AG04450 (cell line): ENCODE measurements around the gene PRRC1. TPM values are rescaled to one million over a fixed set of nuclear protein-coding genes. Genes with fewer than 3 reads are reported as not detected.

Source experiments
- CTCF ChIA-PET: fragments of 300-600, 350-600 bp; formaldehyde crosslinking; extraction: SDS; loops from one replicate; lab custom pipeline; 2022; ENCODE audit warnings: antibody characterized with exemption, inconsistent platforms; lab: Charles Lee
- POLR2A ChIA-PET: fragments of 350-600 bp; formaldehyde crosslinking; extraction: SDS; loops from one replicate; lab custom pipeline; 2021; ENCODE audit warnings: antibody characterized with exemption, inconsistent platforms; lab: Yijun Ruan, JAX
- DNase-seq: peaks from one replicate; pipeline ENCODE4 v3.0.0-alpha.2; 2011; ENCODE audit warnings: low read depth, low spot score
- H3K27ac ChIP-seq: one replicate; pipeline ENCODE4 v1.5.1; 2012; ENCODE audit warnings: low read depth, low read length, control low read depth
- H3K27me3 ChIP-seq: one replicate; pipeline ENCODE4 v1.6.0; 2012; ENCODE audit warnings: low read length; ENCODE audit not compliant: control insufficient read depth, insufficient read depth
- H3K4me3 ChIP-seq: 2 replicates; pipeline ENCODE4 v1.5.1; 2011; ENCODE audit warnings: mild to moderate bottlenecking, low read depth, low read length, control low read depth
- H3K9me3 ChIP-seq: 2 replicates; pipeline ENCODE4 v1.5.1; 2012; ENCODE audit warnings: low read length; ENCODE audit not compliant: control insufficient read depth, insufficient read depth
- CTCF ChIP-seq: IDR thresholded peaks from 2 replicates; pipeline ENCODE4 v1.5.1; 2011; ENCODE audit warnings: low read depth, low read length, control low read depth, inconsistent platforms
- polyA plus RNA-seq: library from polyadenylated mRNA; depleted of rRNA; stranded (reverse); fragments of >200 nt; gene quantifications from 2 replicates; pipeline ENCODE4 v1.2.3, GENCODE V29; 2011

The PRRC1 gene
- polyA plus RNA-seq, 1 experiment, result 120 TPM

- Histone ChIP-seq H3K4me3 (no peak overlapping the region), H3K9me3 (no peaks in the 10 kb centered on the region), H3K27ac (no peak overlapping the region), H3K27me3 (no peaks in the 10 kb centered on the region)
- no peak for DNase-seq
- ChIA-PET POLR2A (no interaction called here), CTCF (interaction anchor here (0.9 to 1.5 kb wide), 2 partner anchors 13 to 14 kb away, joined by 3 to 9 read pairs; no protein-coding TSS in a partner anchor)
- TF ChIP-seq CTCF, result no peak
These were observed 33.4 kb downstream of the PRRC1 start for GRCh38 chr5:127550652-127551409.

GRCh38 chr5:127551410-127552041 lies 34.1 kb downstream of the PRRC1 start:
- TF ChIP-seq CTCF, result no peak
- H3K9me3 ChIP-seq, result no peaks in the 10 kb centered on the region
- H3K27ac ChIP-seq, result no peak overlapping the region
- POLR2A ChIA-PET, result no interaction called here
- no peaks in the 10 kb centered on the region for H3K27me3 ChIP-seq
- H3K4me3 ChIP-seq, result no peak overlapping the region
- no peak for DNase-seq
- CTCF ChIA-PET, result interaction anchor here (0.9 kb wide), 1 partner anchor 12 kb away, joined by 3 read pairs; no protein-coding TSS in a partner anchor

- Histone ChIP-seq H3K27me3 (no peaks in the 10 kb centered on the region), H3K27ac (no peak overlapping the region), H3K4me3 (no peak overlapping the region), H3K9me3 (no peaks in the 10 kb centered on the region)
- no peak for DNase-seq
- CTCF ChIA-PET, result no interaction called here
- POLR2A ChIA-PET, result no interaction called here
- no peak for TF ChIP-seq CTCF
These were observed 38.4 kb downstream of the PRRC1 start for GRCh38 chr5:127555826-127556225.

GRCh38 chr5:127556609-127557334 lies 39.3 kb downstream of the PRRC1 start:
- Histone ChIP-seq H3K27ac (no peak overlapping the region), H3K27me3 (no peaks in the 10 kb centered on the region), H3K4me3 (no peak overlapping the region), H3K9me3 (no peaks in the 10 kb centered on the region)
- CTCF ChIA-PET, result no interaction called here
- no peak for DNase-seq
- TF ChIP-seq CTCF, result no peak
- POLR2A ChIA-PET, result no interaction called here
